Ascending aorta (tissue), 2 donors: ENCODE results near the gene DDI2. TPM values are rescaled to one million over a fixed set of nuclear protein-coding genes. Genes with fewer than 3 reads are reported as not detected.

Source experiments
- DNase-seq, 2 donors: peaks; one replicate each; pipeline ENCODE4 v3.0.0-alpha.2; 2019; ENCODE audit warnings: low spot score in 2 of 2
- H3K27ac ChIP-seq, 2 donors: fragments of 200-600 bp; sonication (generic); one replicate each; pipeline ENCODE4 v1.5.1; 2016 to 2017; ENCODE audit warnings: mild to moderate bottlenecking in 1 of 2
- H3K27me3 ChIP-seq: fragments of 200-600 bp; sonication (generic); one replicate; pipeline ENCODE4 v1.5.1; 2017
- H3K36me3 ChIP-seq, 2 donors: fragments of 200-600 bp; sonication (generic); one replicate each; pipeline ENCODE4 v1.5.1; 2016
- H3K4me1 ChIP-seq, 2 donors: fragments of 200-600 bp; sonication (generic); one replicate each; pipeline ENCODE4 v1.5.1; 2016 to 2017; ENCODE audit warnings: mild to moderate bottlenecking in 1 of 2
- H3K4me3 ChIP-seq, 2 donors: fragments of 200-600 bp; sonication (generic); one replicate each; pipeline ENCODE4 v1.5.1; 2016 to 2017; ENCODE audit warnings: mild to moderate bottlenecking in 1 of 2
- H3K9me3 ChIP-seq, 2 donors: fragments of 200-600 bp; sonication (generic); one replicate each; pipeline ENCODE4 v1.5.1; 2016
- CTCF ChIP-seq, 3 experiments: fragments of 200-600 bp in 2 of 3; fragments of 450-650 bp in 1 of 3; sonication (generic) in 2 of 3; IDR thresholded peaks; one replicate each; pipeline ENCODE4 v1.5.1; 2016 to 2019; ENCODE audit warnings: antibody characterized with exemption in 3 of 3, mild to moderate bottlenecking in 1 of 3, moderate library complexity in 1 of 3
- intact Hi-C: fragments of 100-400 bp; cut with DNase I; formaldehyde crosslinking; loops from one replicate; pipeline ENCODE4 v1.15.1; 2023
- total RNA-seq: library from RNA; depleted of rRNA; stranded (reverse); fragments of >200 nt; gene quantifications from one replicate; pipeline ENCODE4 v1.1.0, GENCODE V29; 2016

DDI2 gene
- total RNA-seq, 1 donor from 2014 or later: 13.0 TPM

GRCh38 chr1:15583016-15583706, 34.1 kb upstream of the DDI2 start:
- TF ChIP-seq CTCF (IDR thresholded peaks at IDR 0.05): no peak
- no peak overlapping the region for H3K4me3 ChIP-seq
- intact Hi-C loops: no loop called here

GRCh38 chr1:15584489-15585363, 32.5 kb upstream of the DDI2 start, which contains the start of gene AGMAT:
Gene AGMAT (minus strand): TSS chr1:15585051. CDS start chr1:15584967, 84 bp downstream.
- intact Hi-C loops: no loop called here
- Histone ChIP-seq H3K27me3 (no peaks in the 10 kb centered on the region), H3K9me3 (no peaks in the 10 kb centered on the region), H3K36me3 (no peaks in the 10 kb centered on the region), H3K4me1 (peaks cover 3% of the 10 kb centered on the region in 2 donors), H3K4me3 (peak within 1 kb of the TSS; percentile 60 to 67), H3K27ac (no peak within 1 kb of the TSS)
- no peak for DNase-seq
- TF ChIP-seq CTCF (IDR thresholded peaks at IDR 0.05): no peak

More at GRCh38 chr1:15583016-15583706, 34.1 kb upstream of the DDI2 start:
- no peaks in the 10 kb centered on the region for H3K9me3 ChIP-seq
- no peaks in the 10 kb centered on the region for H3K36me3 ChIP-seq
- H3K27ac ChIP-seq: no peak overlapping the region
- no peak for DNase-seq
- H3K4me1 ChIP-seq: peaks cover 3% of the 10 kb centered on the region in 2 donors
- H3K27me3 ChIP-seq: no peaks in the 10 kb centered on the region

- no peaks in the 10 kb centered on the region for H3K9me3 ChIP-seq
- intact Hi-C loops: no loop called here
- no peaks in the 10 kb centered on the region for H3K27me3 ChIP-seq
- no peak for DNase-seq
- no peaks in the 10 kb centered on the region for H3K4me1 ChIP-seq
- no peak for TF ChIP-seq CTCF (IDR thresholded peaks at IDR 0.05)
- no peak overlapping the region for H3K4me3 ChIP-seq
- H3K27ac ChIP-seq: no peak overlapping the region
- H3K36me3 ChIP-seq: no peaks in the 10 kb centered on the region
Measured at GRCh38 chr1:15592285-15592684, 25.0 kb upstream of the DDI2 start.

GRCh38 chr1:15595809-15596617, 21.2 kb upstream of the DDI2 start:
- intact Hi-C loops: no loop called here

More at GRCh38 chr1:15595809-15596617, 21.2 kb upstream of the DDI2 start:
- no peak for TF ChIP-seq CTCF (IDR thresholded peaks at IDR 0.05)
- H3K27ac ChIP-seq: no peak overlapping the region
- no peaks in the 10 kb centered on the region for H3K27me3 ChIP-seq
- no peak for DNase-seq
- H3K4me1 ChIP-seq: no peaks in the 10 kb centered on the region
- no peak overlapping the region for H3K4me3 ChIP-seq
- no peaks in the 10 kb centered on the region for H3K9me3 ChIP-seq
- H3K36me3 ChIP-seq: no peaks in the 10 kb centered on the region
